ENCODE data around the gene ZNHIT3.
"Not testable (repeated sequence)": the region's sequence is repeated elsewhere in the genome, so short reads cannot be mapped to it uniquely, and the experiment has no call there.

The ZNHIT3 gene

GRCh38 chr17:36485027-36485426 lies 1.5 kb upstream of the ZNHIT3 start:
- no peak for DNase-seq

- DNase-seq: no peak
Measured at GRCh38 chr17:36485805-36486203, 677 bp upstream of the ZNHIT3 start.

DNA sequence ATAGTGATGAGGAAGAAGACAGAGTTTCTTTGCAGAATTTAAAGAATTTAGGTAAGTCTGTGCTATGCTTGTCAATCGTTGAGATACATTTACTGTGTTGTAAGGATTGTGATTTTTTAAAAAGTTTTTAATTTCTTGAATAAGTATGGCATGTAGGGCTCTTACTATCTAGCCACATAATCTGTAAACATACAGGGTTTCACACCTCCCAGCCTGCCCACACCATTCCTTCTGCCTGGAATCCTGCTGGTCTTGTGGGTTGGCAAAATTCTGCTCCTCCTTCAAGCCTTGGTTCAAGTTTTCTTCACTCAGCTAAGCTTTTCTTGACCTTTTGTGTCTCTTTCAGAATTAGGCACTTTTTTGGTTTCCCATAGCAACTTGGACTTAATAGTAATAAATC lies 7.5 kb downstream of the ZNHIT3 start:
- no peak for DNase-seq

DNA sequence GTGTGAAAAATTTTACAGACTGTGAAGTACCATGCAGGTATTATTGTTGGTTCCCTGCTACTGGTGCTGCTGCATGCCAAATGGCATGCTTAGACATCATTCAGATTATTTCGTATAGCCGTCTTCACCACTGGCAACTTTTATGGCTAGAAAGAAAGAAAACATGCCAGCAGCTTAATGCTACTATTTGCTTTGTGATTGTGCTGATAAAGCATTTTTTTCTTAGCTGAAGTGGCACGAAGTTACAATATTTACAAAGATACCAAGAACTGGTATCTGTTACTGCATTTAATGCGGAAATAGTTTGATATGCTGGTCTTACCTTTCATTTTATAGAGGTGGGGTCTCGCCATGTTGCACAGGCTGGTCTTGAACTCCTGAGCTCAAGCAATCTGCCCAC lies 8.2 kb downstream of the ZNHIT3 start:
- DNase-seq: no peak

GRCh38 chr17:36495076-36495578 lies 8.6 kb downstream of the ZNHIT3 start:
- DNase-seq: no peak

DNA sequence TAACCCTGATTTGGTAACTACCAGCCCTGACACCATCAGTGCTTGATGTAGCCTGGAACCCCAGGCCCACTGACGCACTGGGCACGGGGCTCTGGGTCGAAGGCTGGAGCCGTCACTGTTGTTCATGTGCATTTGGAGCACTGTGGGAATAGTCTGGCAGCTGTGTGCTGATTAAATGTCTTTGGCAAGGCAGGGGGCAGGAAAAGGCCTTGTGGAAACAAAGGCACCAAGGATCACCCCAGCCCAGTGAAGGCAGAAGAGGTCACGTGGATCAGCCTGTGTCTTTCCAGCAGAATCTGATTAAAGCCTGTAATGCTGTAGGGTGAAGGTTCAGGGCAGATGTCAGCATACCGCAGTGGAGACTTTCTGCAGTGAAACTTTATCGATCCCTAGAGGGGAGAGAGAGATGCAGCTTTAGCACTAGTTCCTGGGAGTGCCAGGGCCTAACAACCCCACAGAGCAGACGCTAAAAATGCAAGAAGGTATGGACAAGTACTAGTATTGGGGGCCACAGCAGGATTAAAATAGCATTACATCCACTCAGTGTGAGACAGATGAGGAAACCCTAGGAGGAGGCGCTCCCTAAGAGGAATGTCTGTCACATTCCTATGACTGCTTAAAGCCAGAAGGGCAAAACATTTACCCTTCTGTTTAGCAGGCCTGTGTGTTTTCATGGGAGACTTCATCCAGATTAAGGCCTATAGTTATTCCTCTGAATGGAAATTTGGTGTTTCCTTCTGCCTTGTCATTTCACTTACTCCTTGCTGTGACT lies 9.7 kb downstream of the ZNHIT3 start:
- no peak for DNase-seq

DNA sequence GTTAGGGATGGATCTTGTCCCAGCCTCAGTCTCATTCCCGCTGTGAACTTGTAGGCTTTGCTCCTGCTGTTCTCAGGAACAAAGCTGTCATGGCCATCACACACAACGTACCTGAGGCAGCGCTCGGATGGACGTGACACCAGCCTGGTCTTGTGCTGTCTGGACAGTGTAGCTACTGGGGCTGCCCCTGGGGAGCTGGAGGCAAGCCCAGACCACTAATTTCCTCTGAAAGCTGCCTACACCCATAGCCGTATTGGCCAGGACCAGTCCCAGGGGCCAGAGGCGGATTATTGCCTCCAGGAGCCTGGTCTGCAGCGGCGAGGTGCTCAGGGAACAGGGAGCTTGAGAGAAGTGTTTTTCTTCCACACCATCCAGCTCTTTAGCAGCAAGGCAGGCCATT lies 11.7 kb downstream of the ZNHIT3 start:
- DNase-seq: no peak

- no peak for DNase-seq
Measured at GRCh38 chr17:36498560-36499300, 12.2 kb downstream of the ZNHIT3 start.

DNA sequence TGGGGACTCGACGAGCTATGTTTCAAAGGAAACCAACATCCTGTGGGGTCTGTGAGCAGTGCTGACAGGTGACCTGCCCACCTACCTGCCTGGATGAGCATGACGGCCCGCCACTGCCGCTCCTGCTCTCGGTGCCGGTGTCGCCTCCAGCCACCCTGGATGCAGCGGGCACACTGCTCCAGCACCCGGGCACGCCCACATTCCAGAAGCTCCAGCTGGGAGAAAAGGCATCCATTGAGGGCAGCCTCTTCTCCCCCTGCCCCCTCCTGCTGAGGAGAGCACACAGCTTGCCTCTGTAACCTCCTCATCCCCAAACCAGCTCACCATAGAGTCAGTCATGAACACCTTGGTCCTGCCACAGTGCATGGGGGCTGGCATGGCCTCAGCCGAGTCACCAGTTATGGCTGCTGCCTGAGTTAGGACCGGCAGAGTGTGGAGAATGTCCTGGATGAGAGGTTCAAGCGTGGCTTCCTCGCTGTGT lies 14.3 kb downstream of the ZNHIT3 start:
- DNase-seq: no peak

DNA sequence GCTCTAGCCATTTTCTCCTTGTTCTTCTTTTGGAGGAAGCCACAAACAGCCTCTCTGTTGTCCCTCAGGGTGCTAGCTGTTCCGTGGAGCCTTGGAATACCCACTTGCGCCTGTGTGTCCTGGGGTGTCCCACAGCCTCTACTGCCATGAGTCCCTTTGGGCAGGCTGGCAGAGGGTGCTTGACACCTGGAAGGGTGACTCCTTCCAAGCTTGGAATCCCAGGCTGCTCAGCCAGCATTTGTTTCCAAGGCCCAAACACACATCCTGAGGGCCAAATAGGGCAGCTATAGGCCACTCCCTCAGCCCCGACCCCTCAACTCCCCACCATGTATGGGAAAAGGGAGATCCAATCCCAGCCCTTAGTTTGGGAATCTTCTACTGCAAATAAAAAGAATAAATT lies 14.9 kb downstream of the ZNHIT3 start:
- DNase-seq: no peak

- DNase-seq: no peak
Measured at GRCh38 chr17:36501963-36502362, 15.5 kb downstream of the ZNHIT3 start.

- no peak for DNase-seq
Measured at GRCh38 chr17:36503456-36504155, 17.1 kb downstream of the ZNHIT3 start.

GRCh38 chr17:36504156-36504545 lies 17.7 kb downstream of the ZNHIT3 start:
- DNase-seq: no peak

GRCh38 chr17:36505171-36505570 lies 18.7 kb downstream of the ZNHIT3 start:
- DNase-seq: no peak

GRCh38 chr17:36506249-36506826 lies 19.9 kb downstream of the ZNHIT3 start:
- no peak for DNase-seq

DNA sequence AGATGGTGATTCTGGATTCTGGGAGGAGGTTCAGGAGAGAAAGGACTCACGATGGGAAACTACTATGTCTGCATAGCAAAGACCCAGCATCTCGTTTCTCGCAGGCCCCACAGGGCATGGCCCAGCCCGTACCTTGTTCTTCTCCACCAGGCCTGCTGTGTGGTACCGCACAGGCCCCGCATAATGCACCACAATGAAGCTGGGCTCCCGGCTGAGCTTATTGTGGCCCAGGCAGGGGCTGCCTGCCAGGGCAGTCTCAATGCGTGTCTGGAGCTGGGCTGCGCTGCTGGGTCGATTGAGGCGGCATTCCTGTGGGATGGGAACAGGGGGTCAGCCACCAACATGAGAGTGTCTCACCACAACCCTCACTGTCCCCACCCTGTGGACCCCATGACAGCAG lies 20.4 kb downstream of the ZNHIT3 start:
- DNase-seq: no peak

DNA sequence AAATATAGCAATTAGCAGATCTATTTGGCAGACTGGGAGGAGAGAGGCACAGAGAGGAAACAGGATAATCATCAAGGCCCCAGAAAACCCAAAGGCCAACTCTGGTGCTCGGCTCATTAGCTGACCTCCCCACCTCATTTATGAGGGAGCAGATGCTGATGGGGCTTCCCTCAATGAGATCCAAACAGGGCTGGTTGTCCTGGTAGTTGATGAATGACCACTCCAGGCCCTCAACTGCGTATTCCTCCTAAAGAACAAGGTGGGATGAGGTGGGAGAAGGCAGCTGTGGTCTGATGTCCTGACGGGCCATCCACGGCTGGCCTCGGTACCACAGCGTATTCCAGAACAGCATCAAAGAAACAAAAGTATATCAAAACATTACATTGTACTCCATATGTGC lies 20.8 kb downstream of the ZNHIT3 start:
- DNase-seq: no peak

- not testable (repeated sequence) for DNase-seq
Measured at GRCh38 chr17:36508439-36508838, 22.0 kb downstream of the ZNHIT3 start.

- no peak for DNase-seq
Measured at GRCh38 chr17:36509272-36509985, 22.9 kb downstream of the ZNHIT3 start.

- DNase-seq: no peak
Measured at GRCh38 chr17:36510636-36511035, 24.2 kb downstream of the ZNHIT3 start.

DNA sequence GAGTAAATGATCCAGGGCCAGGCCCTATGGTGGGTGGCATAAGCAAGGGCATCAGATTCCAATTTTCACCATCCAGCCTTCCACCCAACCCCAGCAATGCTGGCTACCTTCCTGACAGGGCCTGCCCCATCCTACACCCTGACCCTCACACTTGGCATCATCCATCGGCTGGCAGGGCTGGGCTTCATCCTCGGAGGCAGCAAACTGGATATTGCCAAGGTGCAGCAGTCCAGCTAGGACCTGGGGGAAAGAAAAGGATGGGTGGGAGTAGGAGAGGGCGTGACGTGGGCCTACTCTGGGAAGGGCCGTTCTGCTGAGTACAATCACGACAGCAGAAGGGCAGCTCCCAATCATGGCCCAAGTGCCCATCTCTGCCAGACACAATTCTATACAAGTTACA lies 24.7 kb downstream of the ZNHIT3 start:
- DNase-seq: no peak

- no peak for DNase-seq
Measured at GRCh38 chr17:36512641-36513040, 26.2 kb downstream of the ZNHIT3 start.
